HepG2 (cell line): ENCODE measurements around the gene VGF. TPM values are rescaled to one million over a fixed set of nuclear protein-coding genes. Genes with fewer than 3 reads are reported as not detected.

ENCODE experiments used
- BCL6 ChIP-seq: IDR thresholded peaks from 2 replicates; pipeline ENCODE4 v1.6.1; 2016; ENCODE audit warnings: missing genetic modification reagents, missing compliant biosample characterization
- DMTF1 ChIP-seq: sonication (generic); formaldehyde crosslinking; IDR thresholded peaks from 2 replicates; pipeline ENCODE4 v1.4.0; 2020; ENCODE audit warnings: mild to moderate bottlenecking, missing genetic modification reagents
- E2F2 ChIP-seq: sonication (generic); formaldehyde crosslinking; IDR thresholded peaks from 2 replicates; pipeline ENCODE4 v1.4.0; 2020; ENCODE audit warnings: missing genetic modification reagents, borderline replicate concordance
- HIC2 ChIP-seq: sonication (generic); formaldehyde crosslinking; IDR thresholded peaks from 2 replicates; pipeline ENCODE4 v1.9.0; 2022; ENCODE audit warnings: low read depth, missing genetic modification reagents
- HNRNPH1 ChIP-seq: fragments of 200-400 bp; formaldehyde crosslinking; optimal IDR thresholded peaks from 2 replicates; pipeline ENCODE3; 2017; ENCODE audit warnings: mild to moderate bottlenecking, low read depth, low read length
- KDM4B ChIP-seq: sonication (generic); formaldehyde crosslinking; IDR thresholded peaks from 2 replicates; pipeline ENCODE4 v1.4.0; 2020; ENCODE audit warnings: missing genetic modification reagents
- KLF6 ChIP-seq: IDR thresholded peaks from 2 replicates; pipeline ENCODE4 v1.8.0; 2016; ENCODE audit warnings: missing biosample characterization, missing genetic modification reagents
- PAWR ChIP-seq: sonication (generic); formaldehyde crosslinking; IDR thresholded peaks from 2 replicates; pipeline ENCODE4 v1.4.0; 2020; ENCODE audit warnings: missing genetic modification reagents, mild to moderate bottlenecking, borderline replicate concordance
- PAXIP1 ChIP-seq: sonication (generic); formaldehyde crosslinking; conservative IDR thresholded peaks from 2 replicates; pipeline ENCODE4 v1.4.0; 2020; ENCODE audit warnings: mild to moderate bottlenecking, missing genetic modification reagents, moderate library complexity
- PHF8 ChIP-seq: sonication (generic); formaldehyde crosslinking; IDR thresholded peaks from 2 replicates; pipeline ENCODE4 v1.5.0; 2020; ENCODE audit warnings: missing genetic modification reagents
- RFX5 ChIP-seq: IDR thresholded peaks from 2 replicates; pipeline ENCODE4 v1.6.1; 2011; ENCODE audit warnings: low read depth, low read length, improper control_type of control experiment
- TARDBP ChIP-seq: sonication (generic); formaldehyde crosslinking; IDR thresholded peaks from 2 replicates; pipeline ENCODE4 v1.8.0; 2022; ENCODE audit warnings: mild to moderate bottlenecking, missing genetic modification reagents
- ZFP36L2 ChIP-seq: sonication (generic); formaldehyde crosslinking; IDR thresholded peaks from 2 replicates; pipeline ENCODE4 v1.4.0; 2020; ENCODE audit warnings: missing genetic modification reagents
- ZNF160 ChIP-seq: sonication (generic); formaldehyde crosslinking; IDR thresholded peaks from 2 replicates; pipeline ENCODE4 v1.8.0; 2022; ENCODE audit warnings: mild to moderate bottlenecking, inconsistent platforms, missing genetic modification reagents
- ZNF383 ChIP-seq: sonication (generic); formaldehyde crosslinking; IDR thresholded peaks from 2 replicates; pipeline ENCODE4 v1.4.0; 2020; ENCODE audit warnings: missing genetic modification reagents, mild to moderate bottlenecking, borderline replicate concordance
- ZNF678 ChIP-seq: sonication (generic); formaldehyde crosslinking; IDR thresholded peaks from 2 replicates; pipeline ENCODE4 v1.4.0; 2020; ENCODE audit warnings: mild to moderate bottlenecking, missing genetic modification reagents
- ZSCAN30 ChIP-seq: sonication (generic); formaldehyde crosslinking; IDR thresholded peaks from 2 replicates; pipeline ENCODE4 v1.5.0; 2020; ENCODE audit warnings: mild to moderate bottlenecking, missing genetic modification reagents
- polyA plus RNA-seq, 8 experiments: library from polyadenylated mRNA; depleted of rRNA in 3 of 8; stranded (reverse) in 7 of 8; unstranded in 1 of 8; fragments of >200 nt; fragmentation: Illumina TruSeq in 4 of 8; extraction: Trizol in 4 of 8; gene quantifications; 2 replicates each; pipeline versions ENCODE4 v1.2.1 to v1.2.3, GENCODE V29; 2011 to 2016; ENCODE audit warnings: low read depth in 4 of 8, missing spikeins in 1 of 8, mixed read lengths in 1 of 8; ENCODE audit not compliant: insufficient read depth in 1 of 8
- total RNA-seq, 5 experiments: library from RNA; depleted of rRNA; stranded (reverse); fragments of >200 nt; fragmentation: Illumina TruSeq; extraction: Trizol; gene quantifications; 2 replicates each; pipeline ENCODE4 v1.2.3, GENCODE V29; 2016; ENCODE audit warnings: low read depth in 1 of 5

The VGF gene
- total and polyA plus RNA-seq, 2 of the 13 experiments (the other 11 are each of a cell fraction or from before 2014, with no cell fraction given): 0.12 to 0.46 TPM

- TF ChIP-seq PAXIP1 (CRISPR knock-in tag) (no peak; the same call in 1 of the 2 replicates), TARDBP (CRISPR knock-in tag) (peak; percentile 78), ZNF160 (peak; percentile 98), ZSCAN30 (CRISPR knock-in tag) (peak; percentile 90; the same call in 1 of the 2 replicates), PHF8 (0 out of 2 replicates have a peak, but pooled peaks have one; percentile 28), RFX5 (no peak), ZFP36L2 (CRISPR knock-in tag) (peak; percentile 93), E2F2 (peak; percentile 97; the same call in 1 of the 2 replicates), KLF6 (peak; percentile 100), PAWR (CRISPR knock-in tag) (no peak), KDM4B (CRISPR knock-in tag) (peak; percentile 96), HNRNPH1 (no peak), ZNF383 (CRISPR knock-in tag) (no peak), DMTF1 (CRISPR knock-in tag) (no peak), HIC2 (peak; percentile 35; the same call in 1 of the 2 replicates), BCL6 (CRISPR knock-in tag) (peak; percentile 82), ZNF678 (CRISPR knock-in tag) (peak; percentile 96)
Measured at GRCh38 chr7:101165075-101165957, at the start of gene VGF (continued).
